Measurements from ENCODE around the gene PAXIP1. TPM values are rescaled to one million over a fixed set of nuclear protein-coding genes. Genes with fewer than 3 reads are reported as not detected.
A peak's percentile ranks its signal among the peaks of the same experiment; 100 is the strongest.

Gene PAXIP1
- total and polyA plus RNA-seq, 10 of the 15 experiments (the other 5 are each of a cell fraction or from before 2014, with no cell fraction given): 7.3 to 27.2 (median 18.1) TPM

DNA sequence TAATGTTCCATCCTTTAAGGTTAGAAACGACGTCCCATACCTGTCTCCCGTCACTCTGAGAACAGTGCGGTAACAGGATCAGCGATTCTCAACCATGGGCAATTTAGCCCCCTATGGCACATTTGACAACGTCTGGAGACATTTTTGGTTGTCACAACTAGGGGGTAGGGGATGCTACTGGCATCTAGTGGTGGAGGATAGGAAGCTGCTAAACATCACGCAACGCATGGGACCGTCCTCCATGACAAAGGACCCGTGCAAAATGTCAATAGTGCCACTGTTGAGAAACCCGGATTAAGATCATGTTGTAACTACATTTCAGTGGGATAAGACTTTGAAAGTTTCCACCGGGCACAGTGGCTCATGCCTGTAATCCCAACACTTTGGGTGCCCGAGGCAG lies 5.0 kb upstream of the PAXIP1 start (continued):
- TF ChIP-seq, protein P1, sequence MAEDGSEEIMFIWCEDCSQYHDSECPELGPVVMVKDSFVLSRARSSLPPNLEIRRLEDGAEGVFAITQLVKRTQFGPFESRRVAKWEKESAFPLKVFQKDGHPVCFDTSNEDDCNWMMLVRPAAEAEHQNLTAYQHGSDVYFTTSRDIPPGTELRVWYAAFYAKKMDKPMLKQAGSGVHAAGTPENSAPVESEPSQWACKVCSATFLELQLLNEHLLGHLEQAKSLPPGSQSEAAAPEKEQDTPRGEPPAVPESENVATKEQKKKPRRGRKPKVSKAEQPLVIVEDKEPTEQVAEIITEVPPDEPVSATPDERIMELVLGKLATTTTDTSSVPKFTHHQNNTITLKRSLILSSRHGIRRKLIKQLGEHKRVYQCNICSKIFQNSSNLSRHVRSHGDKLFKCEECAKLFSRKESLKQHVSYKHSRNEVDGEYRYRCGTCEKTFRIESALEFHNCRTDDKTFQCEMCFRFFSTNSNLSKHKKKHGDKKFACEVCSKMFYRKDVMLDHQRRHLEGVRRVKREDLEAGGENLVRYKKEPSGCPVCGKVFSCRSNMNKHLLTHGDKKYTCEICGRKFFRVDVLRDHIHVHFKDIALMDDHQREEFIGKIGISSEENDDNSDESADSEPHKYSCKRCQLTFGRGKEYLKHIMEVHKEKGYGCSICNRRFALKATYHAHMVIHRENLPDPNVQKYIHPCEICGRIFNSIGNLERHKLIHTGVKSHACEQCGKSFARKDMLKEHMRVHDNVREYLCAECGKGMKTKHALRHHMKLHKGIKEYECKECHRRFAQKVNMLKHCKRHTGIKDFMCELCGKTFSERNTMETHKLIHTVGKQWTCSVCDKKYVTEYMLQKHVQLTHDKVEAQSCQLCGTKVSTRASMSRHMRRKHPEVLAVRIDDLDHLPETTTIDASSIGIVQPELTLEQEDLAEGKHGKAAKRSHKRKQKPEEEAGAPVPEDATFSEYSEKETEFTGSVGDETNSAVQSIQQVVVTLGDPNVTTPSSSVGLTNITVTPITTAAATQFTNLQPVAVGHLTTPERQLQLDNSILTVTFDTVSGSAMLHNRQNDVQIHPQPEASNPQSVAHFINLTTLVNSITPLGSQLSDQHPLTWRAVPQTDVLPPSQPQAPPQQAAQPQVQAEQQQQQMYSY (CRISPR knock-in tag; IDR thresholded peaks at IDR 0.05): no peak
- no peak for TF ChIP-seq CBX3 (IDR thresholded peaks at IDR 0.05; ENCODE audit: borderline replicate concordance, low read depth)
- TF ChIP-seq EZH2 (IDR thresholded peaks at IDR 0.05; ENCODE audit: borderline replicate concordance, control insufficient read depth, low read depth, low read length): no peak
- no peak for TF ChIP-seq IKZF1 (conservative IDR thresholded peaks at IDR 0.05)
- TF ChIP-seq, protein P2, sequence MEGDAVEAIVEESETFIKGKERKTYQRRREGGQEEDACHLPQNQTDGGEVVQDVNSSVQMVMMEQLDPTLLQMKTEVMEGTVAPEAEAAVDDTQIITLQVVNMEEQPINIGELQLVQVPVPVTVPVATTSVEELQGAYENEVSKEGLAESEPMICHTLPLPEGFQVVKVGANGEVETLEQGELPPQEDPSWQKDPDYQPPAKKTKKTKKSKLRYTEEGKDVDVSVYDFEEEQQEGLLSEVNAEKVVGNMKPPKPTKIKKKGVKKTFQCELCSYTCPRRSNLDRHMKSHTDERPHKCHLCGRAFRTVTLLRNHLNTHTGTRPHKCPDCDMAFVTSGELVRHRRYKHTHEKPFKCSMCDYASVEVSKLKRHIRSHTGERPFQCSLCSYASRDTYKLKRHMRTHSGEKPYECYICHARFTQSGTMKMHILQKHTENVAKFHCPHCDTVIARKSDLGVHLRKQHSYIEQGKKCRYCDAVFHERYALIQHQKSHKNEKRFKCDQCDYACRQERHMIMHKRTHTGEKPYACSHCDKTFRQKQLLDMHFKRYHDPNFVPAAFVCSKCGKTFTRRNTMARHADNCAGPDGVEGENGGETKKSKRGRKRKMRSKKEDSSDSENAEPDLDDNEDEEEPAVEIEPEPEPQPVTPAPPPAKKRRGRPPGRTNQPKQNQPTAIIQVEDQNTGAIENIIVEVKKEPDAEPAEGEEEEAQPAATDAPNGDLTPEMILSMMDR (IDR thresholded peaks at IDR 0.05 in 2 of 3, conservative IDR thresholded peaks at IDR 0.05 in 1 of 3; ENCODE audit: control insufficient read depth in 2 of 3, extremely low read depth in 1 of 3, insufficient read depth in 1 of 3, low read depth in 3 of 3, low read length in 3 of 3): peak; percentile 48 to 78 (median 57); a peak in 5 of 6 replicates
- peak; percentile 23; the same call in 1 of the 2 replicates for TF ChIP-seq RAD21 (IDR thresholded peaks at IDR 0.05; ENCODE audit: insufficient read depth, low read depth, low read length)
- TF ChIP-seq, protein P3, sequence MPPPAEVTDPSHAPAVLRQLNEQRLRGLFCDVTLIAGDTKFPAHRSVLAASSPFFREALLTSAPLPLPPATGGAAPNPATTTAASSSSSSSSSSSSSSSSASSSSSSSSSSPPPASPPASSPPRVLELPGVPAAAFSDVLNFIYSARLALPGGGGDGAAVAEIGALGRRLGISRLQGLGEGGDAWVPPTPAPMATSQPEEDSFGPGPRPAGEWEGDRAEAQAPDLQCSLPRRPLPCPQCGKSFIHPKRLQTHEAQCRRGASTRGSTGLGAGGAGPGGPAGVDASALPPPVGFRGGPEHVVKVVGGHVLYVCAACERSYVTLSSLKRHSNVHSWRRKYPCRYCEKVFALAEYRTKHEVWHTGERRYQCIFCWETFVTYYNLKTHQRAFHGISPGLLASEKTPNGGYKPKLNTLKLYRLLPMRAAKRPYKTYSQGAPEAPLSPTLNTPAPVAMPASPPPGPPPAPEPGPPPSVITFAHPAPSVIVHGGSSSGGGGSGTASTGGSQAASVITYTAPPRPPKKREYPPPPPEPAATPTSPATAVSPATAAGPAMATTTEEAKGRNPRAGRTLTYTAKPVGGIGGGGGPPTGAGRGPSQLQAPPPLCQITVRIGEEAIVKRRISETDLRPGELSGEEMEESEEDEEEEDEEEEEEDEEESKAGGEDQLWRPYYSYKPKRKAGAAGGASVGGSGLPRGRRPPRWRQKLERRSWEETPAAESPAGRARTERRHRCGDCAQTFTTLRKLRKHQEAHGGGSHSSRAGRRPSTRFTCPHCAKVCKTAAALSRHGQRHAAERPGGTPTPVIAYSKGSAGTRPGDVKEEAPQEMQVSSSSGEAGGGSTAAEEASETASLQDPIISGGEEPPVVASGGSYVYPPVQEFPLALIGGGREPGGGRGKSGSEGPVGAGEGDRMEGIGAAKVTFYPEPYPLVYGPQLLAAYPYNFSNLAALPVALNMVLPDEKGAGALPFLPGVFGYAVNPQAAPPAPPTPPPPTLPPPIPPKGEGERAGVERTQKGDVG (CRISPR knock-in tag; IDR thresholded peaks at IDR 0.05): no peak
- TF ChIP-seq, protein P4, sequence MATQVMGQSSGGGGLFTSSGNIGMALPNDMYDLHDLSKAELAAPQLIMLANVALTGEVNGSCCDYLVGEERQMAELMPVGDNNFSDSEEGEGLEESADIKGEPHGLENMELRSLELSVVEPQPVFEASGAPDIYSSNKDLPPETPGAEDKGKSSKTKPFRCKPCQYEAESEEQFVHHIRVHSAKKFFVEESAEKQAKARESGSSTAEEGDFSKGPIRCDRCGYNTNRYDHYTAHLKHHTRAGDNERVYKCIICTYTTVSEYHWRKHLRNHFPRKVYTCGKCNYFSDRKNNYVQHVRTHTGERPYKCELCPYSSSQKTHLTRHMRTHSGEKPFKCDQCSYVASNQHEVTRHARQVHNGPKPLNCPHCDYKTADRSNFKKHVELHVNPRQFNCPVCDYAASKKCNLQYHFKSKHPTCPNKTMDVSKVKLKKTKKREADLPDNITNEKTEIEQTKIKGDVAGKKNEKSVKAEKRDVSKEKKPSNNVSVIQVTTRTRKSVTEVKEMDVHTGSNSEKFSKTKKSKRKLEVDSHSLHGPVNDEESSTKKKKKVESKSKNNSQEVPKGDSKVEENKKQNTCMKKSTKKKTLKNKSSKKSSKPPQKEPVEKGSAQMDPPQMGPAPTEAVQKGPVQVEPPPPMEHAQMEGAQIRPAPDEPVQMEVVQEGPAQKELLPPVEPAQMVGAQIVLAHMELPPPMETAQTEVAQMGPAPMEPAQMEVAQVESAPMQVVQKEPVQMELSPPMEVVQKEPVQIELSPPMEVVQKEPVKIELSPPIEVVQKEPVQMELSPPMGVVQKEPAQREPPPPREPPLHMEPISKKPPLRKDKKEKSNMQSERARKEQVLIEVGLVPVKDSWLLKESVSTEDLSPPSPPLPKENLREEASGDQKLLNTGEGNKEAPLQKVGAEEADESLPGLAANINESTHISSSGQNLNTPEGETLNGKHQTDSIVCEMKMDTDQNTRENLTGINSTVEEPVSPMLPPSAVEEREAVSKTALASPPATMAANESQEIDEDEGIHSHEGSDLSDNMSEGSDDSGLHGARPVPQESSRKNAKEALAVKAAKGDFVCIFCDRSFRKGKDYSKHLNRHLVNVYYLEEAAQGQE (IDR thresholded peaks at IDR 0.05; ENCODE audit: low read depth, low read length): no peak
- no peak for TF ChIP-seq POLR2A (IDR thresholded peaks at IDR 0.05; ENCODE audit: low read depth, low read length)
- TF ChIP-seq NR2C2 (IDR thresholded peaks at IDR 0.05; ENCODE audit: borderline replicate concordance, control insufficient read depth, insufficient read length, low read depth): no peak
- TF ChIP-seq ZNF24 (IDR thresholded peaks at IDR 0.05): no peak

All from GM12878 (cell line).